Esophagus squamous epithelium (tissue), 4 donors: ENCODE data around the gene DES.

Experiments used
- POLR2A ChIP-seq, 4 donors: fragments of 450-650 bp; IDR thresholded peaks; one replicate each; pipeline ENCODE4 v1.6.1; 2017; ENCODE audit warnings: antibody characterized with exemption in 4 of 4, mild to moderate bottlenecking in 4 of 4, moderate library complexity in 3 of 4
- TF ChIP-seq, protein P1 (sequence below), 6 experiments: fragments of 450-650 bp in 4 of 6; fragments of 200-600 bp in 2 of 6; sonication (generic) in 2 of 6; IDR thresholded peaks; one replicate each; pipeline ENCODE4 v1.5.1; 2016 to 2019; ENCODE audit warnings: antibody characterized with exemption in 6 of 6, mild to moderate bottlenecking in 4 of 6, moderate library complexity in 4 of 6

DNA sequence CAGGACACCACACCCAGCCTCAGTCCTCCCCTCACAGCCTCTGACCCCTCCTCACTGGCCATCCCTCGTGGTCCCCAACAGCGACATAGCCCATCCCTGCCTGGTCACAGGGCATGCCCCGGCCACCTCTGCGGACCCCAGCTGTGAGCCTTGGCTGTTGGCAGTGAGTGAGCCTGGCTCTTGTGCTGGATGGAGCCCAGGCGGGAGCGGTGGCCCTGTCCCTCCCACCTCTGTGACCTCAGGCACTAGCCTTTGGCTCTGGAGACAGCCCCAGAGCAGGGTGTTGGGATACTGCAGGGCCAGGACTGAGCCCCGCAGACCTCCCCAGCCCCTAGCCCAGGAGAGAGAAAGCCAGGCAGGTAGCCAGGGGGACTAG lies 7.9 kb downstream of the DES start:
- TF ChIP-seq, protein P1, sequence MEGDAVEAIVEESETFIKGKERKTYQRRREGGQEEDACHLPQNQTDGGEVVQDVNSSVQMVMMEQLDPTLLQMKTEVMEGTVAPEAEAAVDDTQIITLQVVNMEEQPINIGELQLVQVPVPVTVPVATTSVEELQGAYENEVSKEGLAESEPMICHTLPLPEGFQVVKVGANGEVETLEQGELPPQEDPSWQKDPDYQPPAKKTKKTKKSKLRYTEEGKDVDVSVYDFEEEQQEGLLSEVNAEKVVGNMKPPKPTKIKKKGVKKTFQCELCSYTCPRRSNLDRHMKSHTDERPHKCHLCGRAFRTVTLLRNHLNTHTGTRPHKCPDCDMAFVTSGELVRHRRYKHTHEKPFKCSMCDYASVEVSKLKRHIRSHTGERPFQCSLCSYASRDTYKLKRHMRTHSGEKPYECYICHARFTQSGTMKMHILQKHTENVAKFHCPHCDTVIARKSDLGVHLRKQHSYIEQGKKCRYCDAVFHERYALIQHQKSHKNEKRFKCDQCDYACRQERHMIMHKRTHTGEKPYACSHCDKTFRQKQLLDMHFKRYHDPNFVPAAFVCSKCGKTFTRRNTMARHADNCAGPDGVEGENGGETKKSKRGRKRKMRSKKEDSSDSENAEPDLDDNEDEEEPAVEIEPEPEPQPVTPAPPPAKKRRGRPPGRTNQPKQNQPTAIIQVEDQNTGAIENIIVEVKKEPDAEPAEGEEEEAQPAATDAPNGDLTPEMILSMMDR (IDR thresholded peaks at IDR 0.05): no peak
- TF ChIP-seq POLR2A (IDR thresholded peaks at IDR 0.05): no peak
